Adipose tissue (tissue), 3 donors: Measurements from ENCODE around the gene CDH22. TPM values are rescaled to one million over a fixed set of nuclear protein-coding genes. Genes with fewer than 3 reads are reported as not detected.

Source experiments
- H3K27ac ChIP-seq: one replicate; pipeline ENCODE4 v1.5.1; 2013; ENCODE audit warnings: low read depth, low read length
- WGBS, 3 donors: extraction: QIAGEN DNeasy Blood & Tissue Kit; methylation state at CpG; one replicate each; pipeline ENCODE4 v1.1.7; 2013; 5-methylcytosine and 5-hydroxymethylcytosine counted together
- polyA plus RNA-seq, 3 donors: library from polyadenylated mRNA; stranded (reverse); fragments of 200-250 nt; gene quantifications; one replicate each; pipeline ENCODE4 v1.2.3, GENCODE V29; 2013
- donor health status: healthy with polysubstance abuse.
- donor health status: Bipolar disorder and iron deficiency.
- donor health status: healthy.

CDH22 gene
- polyA plus RNA-seq, 3 donors: 0.16 to 1.3 (median 0.45) TPM

DNA sequence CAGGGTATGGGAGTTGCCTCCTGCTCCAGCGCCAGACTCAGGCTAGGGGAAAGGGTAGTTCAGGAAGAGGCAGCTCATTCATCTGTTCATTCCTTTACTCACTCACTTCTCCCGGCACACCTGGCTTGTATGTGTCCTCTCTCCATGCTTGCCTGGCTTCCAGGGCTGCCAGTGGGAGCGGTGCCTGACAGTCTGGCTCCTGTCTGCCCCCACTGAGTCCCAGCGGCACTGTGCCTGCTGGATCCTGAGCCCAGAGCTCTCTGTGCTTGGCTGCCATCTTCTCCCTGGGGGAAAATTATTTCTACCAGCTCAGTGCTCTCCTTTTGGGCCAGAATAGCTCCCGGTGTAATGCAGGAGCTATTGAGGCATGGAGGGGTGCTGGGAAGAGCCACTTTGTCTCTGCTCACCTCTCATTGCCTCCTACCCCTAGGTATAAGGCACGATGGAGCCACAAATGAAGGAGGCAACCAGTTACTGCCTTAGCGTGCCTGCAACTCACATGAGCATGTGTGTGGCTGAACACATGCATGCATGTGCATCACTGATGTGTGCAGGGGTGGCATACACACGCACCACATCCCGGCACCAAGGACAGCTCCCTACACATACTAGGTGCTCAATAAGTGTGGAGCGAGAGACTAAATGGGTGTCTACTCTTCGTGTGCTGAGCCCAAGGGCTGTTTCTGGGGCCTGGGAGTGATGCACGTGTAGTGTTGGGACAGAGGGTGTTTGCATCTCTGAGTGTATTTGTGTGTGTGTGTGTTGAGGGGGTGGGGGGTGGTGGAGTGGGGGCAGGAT lies 46.6 kb downstream of the CDH22 start:
- WGBS, 3 donors: 73 to 75% (median 74%) methylated on average over 12 of the region's 12 CpGs

DNA sequence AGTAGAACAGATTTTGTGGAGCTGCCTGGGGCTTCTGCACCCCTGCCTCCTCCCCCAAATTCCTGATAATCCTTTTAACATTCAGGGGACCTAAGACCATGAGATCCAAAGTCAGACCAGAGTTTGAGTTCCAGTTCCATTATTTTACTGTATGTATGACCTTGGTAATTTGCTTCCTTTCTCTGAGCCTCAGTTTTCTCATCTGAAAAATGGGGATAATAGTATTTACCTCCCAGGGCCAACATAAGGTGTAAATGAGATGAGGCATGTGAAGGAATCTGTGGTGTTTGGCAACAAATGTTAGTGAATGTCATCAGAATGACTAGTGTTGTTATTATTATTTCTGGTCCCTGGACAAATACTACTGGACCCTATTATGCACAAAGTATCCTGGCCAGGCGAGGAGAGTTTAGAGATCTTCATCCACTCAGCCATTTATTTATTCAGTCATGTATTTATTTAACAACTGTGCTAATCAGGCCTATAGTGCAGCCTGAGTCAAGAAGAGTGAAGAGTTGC lies 47.3 kb downstream of the CDH22 start:
- 78 to 81% (median 79%) methylated on average over 1 of the region's 1 CpG for WGBS, 3 donors
- H3K27ac ChIP-seq: no peak overlapping the region

More for the DNA sequence above, 46.6 kb downstream of the CDH22 start:
- no peak overlapping the region for H3K27ac ChIP-seq

DNA sequence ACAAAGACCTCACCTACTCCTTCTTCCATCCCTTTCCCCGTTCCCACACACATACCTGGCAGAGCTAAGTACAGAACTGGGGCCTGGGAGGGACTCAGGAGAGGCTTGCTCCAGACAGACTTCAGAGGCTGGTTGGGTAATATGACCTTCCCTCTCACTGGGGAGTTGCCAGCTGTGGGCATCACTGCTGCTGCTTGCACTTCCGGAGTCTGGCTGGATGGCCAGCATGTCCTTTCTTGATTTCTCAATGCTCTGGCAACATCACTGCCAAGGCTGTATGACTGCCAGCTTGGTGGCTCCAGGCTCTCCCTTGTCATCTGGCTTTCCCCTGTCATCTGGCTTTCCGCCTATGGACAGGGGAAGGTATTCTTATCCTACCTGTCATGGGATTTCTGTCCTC lies 47.8 kb downstream of the CDH22 start:
- H3K27ac ChIP-seq: no peak overlapping the region
- WGBS, 3 donors: 70 to 85% (median 72%) methylated on average over 3 of the region's 3 CpGs

DNA sequence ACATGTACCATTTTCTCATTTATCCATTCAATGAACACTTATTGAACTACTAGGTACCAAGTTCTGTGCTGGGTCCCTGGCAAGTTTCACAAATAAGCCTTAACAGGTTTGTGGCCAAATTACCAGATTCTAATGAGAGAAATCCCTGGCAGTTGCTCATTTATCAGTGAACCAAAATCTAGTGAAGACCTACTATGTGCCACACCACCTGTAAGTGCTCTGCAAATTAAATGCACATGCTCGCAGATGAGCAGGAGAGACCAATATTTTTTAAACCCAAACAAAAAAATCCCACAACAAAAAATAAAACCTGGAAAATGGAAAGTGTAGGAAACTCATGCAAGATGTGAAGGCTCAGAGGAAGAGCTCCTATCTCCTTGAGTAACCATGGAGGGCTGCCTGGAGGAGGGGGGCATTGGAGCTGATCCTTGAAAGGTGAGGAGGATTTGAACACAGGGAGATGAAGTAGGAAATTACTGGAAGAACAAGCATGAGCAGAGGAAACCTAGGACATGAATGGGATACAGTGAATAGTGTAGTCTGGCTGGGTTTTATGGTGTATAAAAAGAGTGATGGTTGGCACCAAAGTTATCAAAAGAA lies 48.9 kb downstream of the CDH22 start:
- no peak overlapping the region for H3K27ac ChIP-seq
- WGBS, 3 donors: 76 to 95% (median 89%) methylated on average over 1 of the region's 1 CpG

DNA sequence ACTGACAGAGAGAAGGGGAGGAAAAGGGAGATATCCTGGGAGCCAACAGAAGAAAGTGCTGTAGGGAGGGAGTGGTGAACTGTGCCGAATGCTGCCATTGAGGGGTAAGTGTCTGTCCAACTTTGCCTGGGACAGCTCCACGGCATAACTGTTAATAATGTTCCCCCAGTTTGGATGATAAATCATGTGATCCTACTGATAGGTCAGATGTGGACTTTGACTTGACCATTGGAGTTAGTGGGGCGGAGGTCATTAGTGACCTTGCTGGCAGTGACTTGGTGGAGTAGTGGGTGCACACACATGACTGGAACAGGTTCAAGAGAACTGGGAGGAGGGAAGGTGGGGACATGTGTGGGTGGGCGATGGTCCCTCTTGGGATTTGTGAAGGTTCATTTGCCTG lies 50.4 kb downstream of the CDH22 start:
- WGBS, 3 donors: 69 to 82% (median 74%) methylated on average over 4 of the region's 4 CpGs
- no peak overlapping the region for H3K27ac ChIP-seq

DNA sequence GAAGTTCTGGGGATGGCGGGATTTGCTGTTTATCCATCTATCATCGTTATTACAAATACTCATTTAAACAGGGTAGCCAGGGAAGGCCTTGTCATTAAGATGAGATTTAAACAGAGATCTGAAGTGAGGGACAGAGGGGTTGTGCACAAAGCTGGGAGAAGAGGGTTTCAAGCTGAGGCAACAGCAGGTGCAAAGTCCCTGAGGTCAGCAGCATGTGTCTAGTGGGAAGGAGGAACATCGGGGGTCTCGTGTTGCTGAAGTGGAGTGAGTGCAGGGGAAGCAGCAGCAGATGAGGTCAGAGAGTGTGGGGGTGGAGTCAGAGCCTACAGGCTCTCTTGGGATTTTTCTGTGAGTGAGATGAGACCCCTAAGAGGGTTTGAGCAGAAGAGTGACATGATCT lies 52.0 kb downstream of the CDH22 start:
- H3K27ac ChIP-seq: no peak overlapping the region
- WGBS, 3 donors: 57 to 66% (median 65%) methylated on average over 4 of the region's 4 CpGs

DNA sequence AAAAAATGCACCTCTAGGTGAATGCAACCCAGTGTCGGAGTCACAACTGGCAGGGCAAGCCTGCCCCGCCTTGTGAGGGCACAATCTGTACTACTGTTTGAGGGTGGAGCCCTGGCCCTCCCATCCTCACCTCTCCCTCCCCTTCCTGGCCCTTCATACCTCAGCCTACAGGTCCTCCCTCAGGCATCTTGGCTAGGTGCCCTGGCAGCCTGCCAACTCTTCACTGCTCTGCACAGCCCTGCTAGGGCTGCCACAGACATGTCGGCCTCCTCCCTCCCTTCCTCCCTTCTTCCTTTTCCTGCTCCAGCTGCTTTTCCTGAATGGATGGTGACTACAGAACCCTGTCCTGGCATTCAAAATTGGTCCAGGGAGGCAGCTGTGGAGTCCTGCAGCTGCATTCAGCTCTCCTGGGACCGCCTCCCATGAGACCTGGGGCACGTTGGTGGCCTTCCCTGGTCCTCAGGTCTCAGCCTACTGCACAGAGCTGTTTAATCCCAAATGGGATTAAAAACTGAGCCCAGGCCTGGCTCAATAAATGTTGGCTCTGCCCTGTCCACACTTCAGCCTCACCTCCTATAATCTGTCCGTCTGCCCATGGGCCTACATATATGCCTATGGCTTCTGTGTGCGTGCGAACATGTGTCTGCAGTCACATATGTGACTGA lies 52.7 kb downstream of the CDH22 start:
- WGBS, 3 donors: 59 to 61% (median 60%) methylated on average over 8 of the region's 8 CpGs
- H3K27ac ChIP-seq: no peak overlapping the region

DNA sequence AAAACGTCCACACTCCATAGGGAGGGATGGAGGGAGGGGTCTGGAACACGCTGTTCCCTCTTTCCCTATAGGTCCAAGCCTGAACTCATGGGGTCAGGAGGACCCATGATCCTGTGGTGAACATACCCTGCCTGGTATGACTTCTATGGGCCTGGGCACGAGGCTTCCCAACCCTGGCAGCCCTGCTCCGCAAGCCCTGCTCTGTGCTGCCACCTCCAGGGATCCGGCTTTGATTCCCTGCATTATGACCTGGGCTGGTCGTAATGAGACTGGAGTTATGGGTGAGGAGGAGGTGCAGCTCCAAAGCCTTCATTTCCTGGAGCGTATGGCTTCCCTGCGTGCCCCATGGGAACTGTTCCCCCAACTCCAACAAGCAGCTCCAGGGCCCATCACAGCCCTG lies 54.9 kb downstream of the CDH22 start:
- 12 to 15% (median 13%) methylated on average over 8 of the region's 8 CpGs for WGBS, 3 donors
- H3K27ac ChIP-seq: no peak overlapping the region

DNA sequence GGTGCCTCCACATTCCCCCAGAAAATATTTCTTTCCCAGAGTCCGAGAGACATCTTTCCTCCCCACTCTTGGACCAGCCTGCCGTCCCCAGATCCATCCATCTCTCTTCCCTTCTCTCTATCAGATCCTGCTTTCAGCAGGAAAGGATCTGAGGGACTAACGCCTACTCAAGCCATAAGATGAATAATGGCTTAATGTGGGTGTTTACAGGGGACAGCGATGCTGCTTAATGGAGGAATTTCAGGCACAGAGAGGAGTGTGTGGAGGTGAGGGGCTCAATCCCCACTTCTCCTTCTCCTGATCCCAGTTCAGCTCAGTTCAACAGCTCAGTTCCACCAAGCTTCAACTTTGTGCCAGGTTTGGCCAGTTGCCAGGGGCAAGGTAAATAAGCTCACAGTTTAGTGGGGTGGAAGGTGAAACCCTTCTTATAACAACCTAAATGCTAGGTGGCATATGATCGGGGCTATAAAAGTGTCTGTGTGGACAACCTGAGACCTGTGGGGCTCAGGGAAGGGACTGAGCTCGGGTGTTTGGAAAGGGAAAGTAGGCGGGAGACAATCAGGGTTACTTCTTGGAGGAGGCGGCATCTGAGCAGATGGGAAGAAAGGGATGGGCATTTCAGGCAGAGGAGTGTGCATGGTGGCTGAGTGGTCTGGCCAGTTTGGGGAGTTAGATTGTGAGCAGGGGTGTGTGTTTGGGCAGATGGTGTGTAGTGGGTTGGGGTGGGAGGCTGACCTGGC lies 55.8 kb downstream of the CDH22 start:
- no peak overlapping the region for H3K27ac ChIP-seq
- 65 to 69% (median 69%) methylated on average over 8 of the region's 8 CpGs for WGBS, 3 donors

DNA sequence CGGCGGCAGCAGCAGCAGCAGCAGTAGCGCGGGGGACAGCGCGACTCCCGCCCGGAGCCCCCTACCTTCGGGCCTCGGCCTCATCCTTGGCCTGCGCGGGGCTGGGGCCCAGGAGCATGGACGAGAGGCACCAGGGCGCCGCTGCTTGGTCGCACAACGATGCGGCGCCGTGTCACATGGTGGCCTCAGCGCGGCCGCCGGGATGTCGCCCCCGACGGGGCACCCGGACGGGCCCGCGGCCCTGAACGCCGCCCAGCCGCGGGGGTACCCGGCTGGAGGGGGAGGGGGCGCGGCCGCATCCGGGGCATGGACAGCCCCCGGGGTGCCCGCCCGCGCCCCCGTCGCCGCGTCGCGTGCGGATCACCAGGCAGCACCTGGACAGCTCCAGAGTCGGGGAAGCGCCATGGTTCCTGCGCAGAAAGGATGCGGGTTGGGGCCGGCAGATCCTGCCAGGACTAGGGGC lies 57.1 kb downstream of the CDH22 start:
- 5 to 22% (median 8%) methylated on average over 40 to 56 of the region's 56 CpGs for WGBS, 3 donors
- H3K27ac ChIP-seq: no peak overlapping the region

DNA sequence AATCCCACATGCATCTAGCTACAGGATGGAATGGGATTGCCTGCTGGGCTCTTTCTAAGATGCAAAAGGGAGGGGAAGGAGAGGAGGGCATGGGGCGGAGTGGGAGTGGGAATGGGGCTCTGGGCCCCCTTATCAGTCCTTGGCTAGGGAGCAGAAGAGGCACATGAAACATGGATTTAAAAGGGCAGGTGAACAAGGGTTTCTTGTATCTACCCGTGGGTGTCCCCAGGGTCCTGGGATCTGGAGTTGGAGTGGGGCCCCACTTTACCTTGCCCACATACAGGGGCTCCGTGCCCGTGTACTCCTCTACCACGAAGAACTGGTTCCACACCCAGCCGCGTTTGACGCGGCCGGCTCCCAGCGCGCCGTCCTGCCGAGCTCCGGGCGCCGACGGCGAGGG lies 57.5 kb downstream of the CDH22 start:
- no peak overlapping the region for H3K27ac ChIP-seq
- 3 to 11% (median 3%) methylated on average over 18 to 19 of the region's 19 CpGs for WGBS, 3 donors

DNA sequence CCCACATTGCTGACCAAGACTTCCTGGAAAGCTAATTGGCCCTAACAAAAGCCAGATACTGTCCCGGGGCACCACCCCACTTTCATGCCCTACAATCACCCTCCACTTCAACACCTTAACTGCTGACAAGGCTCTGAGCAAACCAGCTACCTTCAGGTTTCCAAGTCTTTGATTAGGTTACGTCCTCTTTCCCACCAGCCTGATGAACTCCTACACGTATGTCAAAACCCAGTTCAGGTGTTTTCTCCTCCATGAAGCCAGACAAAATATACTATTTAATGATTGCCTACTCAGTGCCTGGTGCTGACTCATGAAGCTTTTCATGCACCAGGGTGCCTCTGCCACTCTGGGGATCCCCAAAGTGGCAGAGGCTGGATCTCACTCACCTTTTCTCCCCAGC lies 58.6 kb downstream of the CDH22 start:
- H3K27ac ChIP-seq: no peak overlapping the region
- 76 to 87% (median 81%) methylated on average over 3 of the region's 3 CpGs for WGBS, 3 donors

DNA sequence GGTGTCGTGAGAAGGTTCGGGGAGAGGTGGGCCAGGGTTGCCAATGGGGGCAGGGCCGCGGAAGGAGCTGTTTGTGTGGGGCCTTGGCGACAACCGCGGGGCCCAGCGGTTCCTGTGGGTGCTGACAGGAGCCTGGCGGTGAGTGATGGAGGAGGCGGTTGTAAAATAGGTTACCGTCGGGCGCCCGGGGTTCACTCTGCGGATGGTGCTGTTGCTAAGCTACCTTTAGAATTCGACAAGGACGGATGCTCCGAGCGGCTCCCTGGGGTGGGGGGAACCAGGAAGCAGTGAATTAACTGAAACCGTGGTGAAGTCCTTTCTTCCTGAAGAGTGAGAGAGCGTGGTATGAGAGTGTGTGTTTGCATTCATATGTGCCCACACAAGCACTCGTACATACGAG lies 61.7 kb downstream of the CDH22 start:
- WGBS, 3 donors: 18 to 21% (median 21%) methylated on average over 23 of the region's 23 CpGs
- no peak overlapping the region for H3K27ac ChIP-seq

DNA sequence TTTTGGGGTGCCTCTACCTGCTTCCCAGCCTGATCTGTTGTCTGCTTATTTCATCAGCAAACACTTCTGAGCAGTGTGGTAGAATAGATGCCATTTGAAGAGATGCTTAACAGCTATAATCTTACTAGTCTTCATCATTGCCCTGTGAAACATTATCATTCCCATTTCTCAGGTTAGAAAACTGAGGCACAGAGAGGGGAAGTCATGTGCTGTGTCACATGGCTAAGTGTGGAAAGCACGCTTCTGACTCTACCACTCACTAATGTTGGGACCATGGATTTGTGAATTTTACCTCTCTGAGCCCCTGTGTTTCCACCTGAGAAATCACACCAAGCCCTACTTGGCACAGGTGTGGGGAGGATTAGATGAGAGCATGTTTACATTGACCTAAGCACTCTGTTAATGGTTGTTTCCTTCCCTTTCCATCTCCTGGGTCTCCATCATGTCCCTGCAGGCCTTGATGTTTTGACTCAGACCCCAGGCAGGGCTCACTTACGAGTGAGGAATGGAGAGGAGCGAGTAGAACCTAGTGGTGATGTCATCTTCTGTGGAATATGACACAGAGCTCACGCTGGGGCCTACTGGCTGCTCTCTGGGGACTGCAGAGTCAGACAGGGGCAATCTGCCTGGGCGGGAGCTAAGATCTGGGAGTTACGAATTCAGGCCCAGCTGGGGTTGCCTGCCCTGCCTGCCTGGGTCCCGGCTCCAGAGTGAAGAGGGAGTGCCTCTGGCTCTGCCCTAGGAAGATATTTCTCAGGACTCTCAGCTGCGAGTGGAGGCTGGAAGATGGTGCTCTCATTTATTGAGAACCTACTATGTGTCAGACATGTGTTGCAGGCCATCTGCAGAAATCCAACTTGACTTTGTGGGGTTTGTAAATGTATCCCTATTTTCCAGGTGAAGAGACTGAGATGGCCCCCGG lies 64.3 kb downstream of the CDH22 start:
- H3K27ac ChIP-seq: no peak overlapping the region
- 54 to 67% (median 63%) methylated on average over 9 of the region's 9 CpGs for WGBS, 3 donors

DNA sequence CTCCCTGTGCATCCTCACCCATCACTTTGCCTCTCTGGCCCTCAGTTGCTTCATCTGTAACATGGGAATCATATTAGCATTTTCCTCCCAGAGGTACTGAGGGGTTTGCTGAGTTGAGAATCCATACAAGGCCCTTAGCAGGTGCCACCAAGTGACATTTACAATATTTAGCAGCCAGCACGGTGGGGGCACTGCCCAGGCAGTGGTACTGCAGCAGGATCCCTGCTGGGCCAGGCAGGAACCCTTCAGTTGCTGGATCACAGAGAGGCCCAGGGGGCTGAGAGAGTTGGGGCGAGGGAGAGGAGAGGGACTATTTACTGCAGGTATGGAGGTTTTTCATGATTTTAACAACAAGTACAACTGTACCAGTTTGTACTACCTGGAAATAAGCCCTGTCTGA lies 65.9 kb downstream of the CDH22 start:
- WGBS, 3 donors: 43 to 64% (median 60%) methylated on average over 2 of the region's 2 CpGs
- no peak overlapping the region for H3K27ac ChIP-seq

DNA sequence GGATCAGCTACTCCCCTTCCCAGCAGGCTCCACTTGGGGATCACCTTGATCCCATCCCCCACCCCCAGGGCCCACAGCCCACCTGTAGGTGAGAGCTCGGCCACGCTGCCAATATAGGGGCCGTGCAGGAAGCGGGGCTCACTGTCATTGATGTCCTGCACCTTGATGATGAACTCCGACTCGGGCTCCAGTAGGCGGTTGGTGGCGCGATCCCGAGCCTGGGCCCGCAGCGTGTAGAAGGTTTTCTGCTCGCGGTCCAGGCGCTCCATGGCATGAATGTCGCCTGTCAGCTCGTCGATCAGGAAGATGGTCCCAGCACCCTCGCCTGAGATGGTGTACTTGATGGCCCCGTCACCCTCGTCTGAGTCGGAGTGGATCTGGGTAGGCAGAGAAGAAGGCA lies 67.4 kb downstream of the CDH22 start:
- 84 to 92% (median 90%) methylated on average over 22 of the region's 22 CpGs for WGBS, 3 donors
- no peak overlapping the region for H3K27ac ChIP-seq

DNA sequence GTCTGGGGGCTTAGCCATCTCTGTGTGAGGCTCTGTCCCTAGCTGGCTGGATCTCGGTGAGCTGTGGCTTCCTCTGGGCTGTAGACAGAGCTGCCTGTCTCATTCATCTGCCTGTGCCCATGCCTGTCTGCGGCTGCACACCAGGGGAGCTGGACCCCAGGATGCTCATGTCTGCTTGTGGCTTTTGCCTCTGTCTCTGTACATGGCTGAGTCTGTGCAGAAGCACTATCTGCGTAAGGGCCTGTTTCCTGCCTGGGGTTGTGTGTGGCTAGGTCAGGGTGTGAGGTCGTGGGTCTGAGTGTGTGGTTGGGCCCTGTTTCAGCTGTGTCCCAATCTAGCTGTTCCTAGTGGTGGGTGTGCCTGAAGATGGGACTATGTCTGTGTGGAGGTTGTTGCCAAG lies 68.2 kb downstream of the CDH22 start:
- 43 to 53% (median 44%) methylated on average over 4 of the region's 4 CpGs for WGBS, 3 donors
- H3K27ac ChIP-seq: no peak overlapping the region

DNA sequence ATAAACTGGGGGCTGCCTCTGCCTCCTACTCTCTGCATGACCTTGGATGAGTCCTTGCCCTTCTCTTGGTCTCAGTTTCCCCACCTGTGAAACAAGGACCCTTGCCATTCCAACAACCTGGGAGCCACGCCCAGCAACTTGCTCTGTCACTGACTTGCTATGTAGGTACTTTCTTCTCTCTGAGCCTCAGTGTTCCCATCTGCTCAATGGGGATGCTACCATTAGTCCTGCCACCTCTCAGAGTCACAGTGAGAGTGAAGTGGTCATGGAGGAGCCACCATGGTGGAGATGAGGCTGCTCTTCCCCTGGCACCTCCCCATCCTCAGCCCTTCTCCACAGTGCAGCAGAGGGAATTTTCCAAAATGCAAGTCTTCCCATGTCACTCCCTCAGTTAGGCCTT lies 70.6 kb downstream of the CDH22 start:
- H3K27ac ChIP-seq: no peak overlapping the region
- 50 to 63% (median 61%) methylated on average over 1 of the region's 1 CpG for WGBS, 3 donors
